Esophagus squamous epithelium (tissue), 4 donors: ENCODE results near the gene THEM4.

Experiments
- POLR2A ChIP-seq, 4 donors: fragments of 450-650 bp; IDR thresholded peaks; one replicate each; pipeline ENCODE4 v1.6.1; 2017; ENCODE audit warnings: antibody characterized with exemption in 4 of 4, mild to moderate bottlenecking in 4 of 4, moderate library complexity in 3 of 4
- TF ChIP-seq, protein P1 (sequence below), 6 experiments: fragments of 450-650 bp in 4 of 6; fragments of 200-600 bp in 2 of 6; sonication (generic) in 2 of 6; IDR thresholded peaks; one replicate each; pipeline ENCODE4 v1.5.1; 2016 to 2019; ENCODE audit warnings: antibody characterized with exemption in 6 of 6, mild to moderate bottlenecking in 4 of 6, moderate library complexity in 4 of 6

DNA sequence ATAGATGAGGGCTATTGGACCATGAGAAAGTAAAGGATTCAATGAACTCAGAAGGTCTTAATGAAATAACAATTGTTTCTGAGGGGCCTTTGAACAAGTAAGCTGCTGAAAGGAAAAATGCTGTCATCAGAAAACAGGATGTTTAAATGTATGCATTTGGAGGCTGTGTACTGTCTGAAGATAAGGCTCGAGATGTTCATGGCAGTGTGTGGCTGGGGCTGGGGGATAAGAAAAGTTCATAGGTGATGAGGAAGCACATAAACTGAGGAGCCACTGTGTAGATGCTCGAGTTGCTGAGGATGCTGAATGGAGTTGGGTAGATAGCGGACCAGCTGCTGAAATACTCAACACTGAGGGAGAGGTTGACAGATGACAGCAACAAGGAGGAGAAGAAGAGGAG lies 17.8 kb downstream of the THEM4 start:
- TF ChIP-seq, protein P1, sequence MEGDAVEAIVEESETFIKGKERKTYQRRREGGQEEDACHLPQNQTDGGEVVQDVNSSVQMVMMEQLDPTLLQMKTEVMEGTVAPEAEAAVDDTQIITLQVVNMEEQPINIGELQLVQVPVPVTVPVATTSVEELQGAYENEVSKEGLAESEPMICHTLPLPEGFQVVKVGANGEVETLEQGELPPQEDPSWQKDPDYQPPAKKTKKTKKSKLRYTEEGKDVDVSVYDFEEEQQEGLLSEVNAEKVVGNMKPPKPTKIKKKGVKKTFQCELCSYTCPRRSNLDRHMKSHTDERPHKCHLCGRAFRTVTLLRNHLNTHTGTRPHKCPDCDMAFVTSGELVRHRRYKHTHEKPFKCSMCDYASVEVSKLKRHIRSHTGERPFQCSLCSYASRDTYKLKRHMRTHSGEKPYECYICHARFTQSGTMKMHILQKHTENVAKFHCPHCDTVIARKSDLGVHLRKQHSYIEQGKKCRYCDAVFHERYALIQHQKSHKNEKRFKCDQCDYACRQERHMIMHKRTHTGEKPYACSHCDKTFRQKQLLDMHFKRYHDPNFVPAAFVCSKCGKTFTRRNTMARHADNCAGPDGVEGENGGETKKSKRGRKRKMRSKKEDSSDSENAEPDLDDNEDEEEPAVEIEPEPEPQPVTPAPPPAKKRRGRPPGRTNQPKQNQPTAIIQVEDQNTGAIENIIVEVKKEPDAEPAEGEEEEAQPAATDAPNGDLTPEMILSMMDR (IDR thresholded peaks at IDR 0.05) = no peak
- no peak for TF ChIP-seq POLR2A (IDR thresholded peaks at IDR 0.05)
